GM19240 (cell line): ENCODE data around the gene NDUFS1.

Experiments used
- DNase-seq: peaks from one replicate; pipeline ENCODE4 v3.0.0; 2011; ENCODE audit warnings: low spot score; ENCODE audit not compliant: insufficient read length

NDUFS1 gene

GRCh38 chr2:206068207-206068606 lies 91.0 kb downstream of the NDUFS1 start:
- no peak for DNase-seq
